ENCODE measurements around the gene CHP2. TPM values are rescaled to one million over a fixed set of nuclear protein-coding genes. Genes with fewer than 3 reads are reported as not detected.

The CHP2 gene
- polyA plus RNA-seq, 1 of the 3 experiments (the other 2 are of a cell fraction), result not detected

GRCh38 chr16:23785842-23786241 lies 31.0 kb downstream of the CHP2 start (continued):
- TF ChIP-seq, protein P1, sequence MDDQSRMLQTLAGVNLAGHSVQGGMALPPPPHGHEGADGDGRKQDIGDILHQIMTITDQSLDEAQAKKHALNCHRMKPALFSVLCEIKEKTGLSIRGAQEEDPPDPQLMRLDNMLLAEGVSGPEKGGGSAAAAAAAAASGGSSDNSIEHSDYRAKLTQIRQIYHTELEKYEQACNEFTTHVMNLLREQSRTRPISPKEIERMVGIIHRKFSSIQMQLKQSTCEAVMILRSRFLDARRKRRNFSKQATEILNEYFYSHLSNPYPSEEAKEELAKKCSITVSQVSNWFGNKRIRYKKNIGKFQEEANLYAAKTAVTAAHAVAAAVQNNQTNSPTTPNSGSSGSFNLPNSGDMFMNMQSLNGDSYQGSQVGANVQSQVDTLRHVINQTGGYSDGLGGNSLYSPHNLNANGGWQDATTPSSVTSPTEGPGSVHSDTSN (IDR thresholded peaks at IDR 0.05), result no peak
- TF ChIP-seq ELF1 (IDR thresholded peaks at IDR 0.05) (no peak), FOXM1 (IDR thresholded peaks at IDR 0.05; ENCODE audit: low read depth) (no peak), RAD21 (IDR thresholded peaks at IDR 0.05; ENCODE audit: low read length) (no peak)
- TF ChIP-seq, protein P2, sequence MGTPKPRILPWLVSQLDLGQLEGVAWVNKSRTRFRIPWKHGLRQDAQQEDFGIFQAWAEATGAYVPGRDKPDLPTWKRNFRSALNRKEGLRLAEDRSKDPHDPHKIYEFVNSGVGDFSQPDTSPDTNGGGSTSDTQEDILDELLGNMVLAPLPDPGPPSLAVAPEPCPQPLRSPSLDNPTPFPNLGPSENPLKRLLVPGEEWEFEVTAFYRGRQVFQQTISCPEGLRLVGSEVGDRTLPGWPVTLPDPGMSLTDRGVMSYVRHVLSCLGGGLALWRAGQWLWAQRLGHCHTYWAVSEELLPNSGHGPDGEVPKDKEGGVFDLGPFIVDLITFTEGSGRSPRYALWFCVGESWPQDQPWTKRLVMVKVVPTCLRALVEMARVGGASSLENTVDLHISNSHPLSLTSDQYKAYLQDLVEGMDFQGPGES (IDR thresholded peaks at IDR 0.05; ENCODE audit: low read depth, low read length), result no peak

- Histone ChIP-seq H3F3A (replicated peaks; ENCODE audit: insufficient read depth) (no peaks in the 10 kb centered on the region), H3K36me3 (replicated peaks in 1 of 2; ENCODE audit: control insufficient read depth in 1 of 2, insufficient read depth in 2 of 2, low read length in 1 of 2) (no peaks in the 10 kb centered on the region), H3K4me3 (ENCODE audit: low read depth in 2 of 2, low read length in 1 of 2) (no peak overlapping the region), H3K9me3 (no peaks in the 10 kb centered on the region), H3K27me3 (ENCODE audit: insufficient read depth) (no peaks in the 10 kb centered on the region), H3K79me2 (ENCODE audit: insufficient read depth) (no peaks in the 10 kb centered on the region), H3K4me2 (no peak overlapping the region), H2AFZ (ENCODE audit: low read depth) (no peak overlapping the region), H3K27ac (ENCODE audit: low read depth in 2 of 2, low read length in 1 of 2) (no peak overlapping the region), H4K20me1 (ENCODE audit: insufficient read depth) (no peaks in the 10 kb centered on the region), H3K9me2 (no peaks in the 10 kb centered on the region), H3K4me1 (ENCODE audit: control insufficient read depth in 1 of 2, insufficient read depth in 2 of 2, low read depth in 1 of 2, low read length in 1 of 2) (no peaks in the 10 kb centered on the region), H3K9ac (no peak overlapping the region)
- ChIA-PET POLR2A (interaction anchor here (0.6 to 0.7 kb wide), 2 partner anchors 16 to 234 kb away, joined by 3 read pairs; no protein-coding TSS in a partner anchor), CTCF (interaction anchor here (0.6 to 2.9 kb wide), 4 partner anchors 14 to 601 kb away, joined by 3 to 10 read pairs (median 4); no protein-coding TSS in a partner anchor)
- TF ChIP-seq USF2 (IDR thresholded peaks at IDR 0.05; ENCODE audit: borderline replicate concordance, low read depth, low read length), result no peak
- TF ChIP-seq YY1 (IDR thresholded peaks at IDR 0.05; ENCODE audit: low read depth), result no peak
- TF ChIP-seq ZBTB33 (IDR thresholded peaks at IDR 0.05; ENCODE audit: borderline replicate concordance, low read depth), result no peak
- no peak for TF ChIP-seq USF1 (IDR thresholded peaks at IDR 0.05; ENCODE audit: borderline replicate concordance, low read depth)
- no peak for TF ChIP-seq SMC3 (IDR thresholded peaks at IDR 0.05; ENCODE audit: low read depth, low read length)
- TF ChIP-seq NFIC (IDR thresholded peaks at IDR 0.05; ENCODE audit: borderline replicate concordance), result no peak
- TF ChIP-seq, protein P2 (IDR thresholded peaks at IDR 0.05; ENCODE audit: low read depth, low read length), result no peak
- TF ChIP-seq EZH2phosphoT487 (IDR thresholded peaks at IDR 0.05; ENCODE audit: borderline replicate concordance, low read depth), result no peak
- no peak for TF ChIP-seq FOXM1 (IDR thresholded peaks at IDR 0.05; ENCODE audit: low read depth)
- no peak for TF ChIP-seq GABPA (IDR thresholded peaks at IDR 0.05; ENCODE audit: low read depth)
- no peak for TF ChIP-seq JUND (IDR thresholded peaks at IDR 0.05)
- TF ChIP-seq NRF1 (IDR thresholded peaks at IDR 0.05; ENCODE audit: low read depth, low read length), result no peak
- TF ChIP-seq, protein P3, sequence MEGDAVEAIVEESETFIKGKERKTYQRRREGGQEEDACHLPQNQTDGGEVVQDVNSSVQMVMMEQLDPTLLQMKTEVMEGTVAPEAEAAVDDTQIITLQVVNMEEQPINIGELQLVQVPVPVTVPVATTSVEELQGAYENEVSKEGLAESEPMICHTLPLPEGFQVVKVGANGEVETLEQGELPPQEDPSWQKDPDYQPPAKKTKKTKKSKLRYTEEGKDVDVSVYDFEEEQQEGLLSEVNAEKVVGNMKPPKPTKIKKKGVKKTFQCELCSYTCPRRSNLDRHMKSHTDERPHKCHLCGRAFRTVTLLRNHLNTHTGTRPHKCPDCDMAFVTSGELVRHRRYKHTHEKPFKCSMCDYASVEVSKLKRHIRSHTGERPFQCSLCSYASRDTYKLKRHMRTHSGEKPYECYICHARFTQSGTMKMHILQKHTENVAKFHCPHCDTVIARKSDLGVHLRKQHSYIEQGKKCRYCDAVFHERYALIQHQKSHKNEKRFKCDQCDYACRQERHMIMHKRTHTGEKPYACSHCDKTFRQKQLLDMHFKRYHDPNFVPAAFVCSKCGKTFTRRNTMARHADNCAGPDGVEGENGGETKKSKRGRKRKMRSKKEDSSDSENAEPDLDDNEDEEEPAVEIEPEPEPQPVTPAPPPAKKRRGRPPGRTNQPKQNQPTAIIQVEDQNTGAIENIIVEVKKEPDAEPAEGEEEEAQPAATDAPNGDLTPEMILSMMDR (IDR thresholded peaks at IDR 0.05), result no peak
- TF ChIP-seq CHD2 (IDR thresholded peaks at IDR 0.05; ENCODE audit: low read length, partially characterized antibody), result no peak
- 18% methylated on average over 6 of the region's 6 CpGs for WGBS (ENCODE audit: low lambda C conversion rate)
- no peak for DNase-seq
Observed at GRCh38 chr16:23786964-23787561, 32.2 kb downstream of the CHP2 start.
